Panc1 (cell line): ENCODE data around the gene CYP27A1. TPM values are rescaled to one million over a fixed set of nuclear protein-coding genes. Genes with fewer than 3 reads are reported as not detected.

ENCODE experiments used
- ATAC-seq: fragments of 200-7000 bp; cut with Tn5 transposase; 2 replicates; pipeline ENCODE4 v1.9.1; 2020; ENCODE audit warnings: mild to moderate bottlenecking, moderate library complexity
- BruUV-seq: library from RNA; stranded (reverse); fragments of 400-500 nt; replicated peaks from 2 replicates; lab custom pipeline; 2021; lab: Mats Ljungman, UMichigan
- CTCF ChIA-PET: fragments of 300-600 bp; sonication (Branson Sonifier 250); formaldehyde crosslinking; loops from one replicate; lab custom pipeline; 2022; ENCODE audit warnings: antibody characterized with exemption; lab: Charles Lee
- POLR2A ChIA-PET: fragments of 300-600 bp; sonication (Branson Sonifier 250); formaldehyde crosslinking; loops from one replicate; lab custom pipeline; 2022; ENCODE audit warnings: antibody characterized with exemption; lab: Charles Lee
- DNase-seq: peaks from one replicate; pipeline ENCODE4 v3.0.0-alpha.2; 2010; ENCODE audit warnings: low read depth, low spot score
- H3K27ac ChIP-seq: 2 replicates; pipeline ENCODE4 v1.5.1; 2011; ENCODE audit warnings: mild to moderate bottlenecking, low read length, inconsistent platforms
- H3K27me3 ChIP-seq: fragments of 200-500 bp; sonication (Bioruptor generic); 2 replicates; pipeline ENCODE4 v1.6.0; 2014; ENCODE audit warnings: low read length, inconsistent platforms; ENCODE audit not compliant: control insufficient read depth, insufficient read depth
- H3K36me3 ChIP-seq: fragments of 200-500 bp; sonication (Bioruptor generic); 2 replicates; pipeline ENCODE4 v1.5.1; 2014; ENCODE audit warnings: inconsistent platforms, mild to moderate bottlenecking, low read length, moderate library complexity; ENCODE audit not compliant: control insufficient read depth, insufficient read depth
- H3K4me1 ChIP-seq: 2 replicates; pipeline ENCODE4 v1.5.1; 2011; ENCODE audit warnings: inconsistent platforms, mild to moderate bottlenecking, low read length, moderate library complexity; ENCODE audit not compliant: control insufficient read depth, insufficient read depth
- H3K4me3 ChIP-seq, 2 experiments: 2 replicates each; pipeline ENCODE4 v1.5.1; 2011 to 2012; ENCODE audit warnings: low read depth in 2 of 2, low read length in 2 of 2, mild to moderate bottlenecking in 2 of 2, inconsistent platforms in 1 of 2, moderate library complexity in 1 of 2
- H3K9me3 ChIP-seq: fragments of 200-500 bp; sonication (Bioruptor generic); 2 replicates; pipeline ENCODE4 v1.5.1; 2014; ENCODE audit warnings: low read depth, mild to moderate bottlenecking, inconsistent platforms, low read length, moderate library complexity; ENCODE audit not compliant: control insufficient read depth, insufficient read depth
- POLR2AphosphoS5 ChIP-seq: IDR thresholded peaks from 2 replicates; pipeline ENCODE4 v1.6.1; 2012; ENCODE audit warnings: mild to moderate bottlenecking, low read depth, low read length, moderate library complexity
- REST ChIP-seq, 2 experiments: IDR thresholded peaks; 2 replicates each; pipeline ENCODE4 v1.6.1; 2011 to 2012; ENCODE audit warnings: low read depth in 2 of 2, control low read depth in 1 of 2, low read length in 1 of 2, mild to moderate bottlenecking in 1 of 2, moderate library complexity in 1 of 2; ENCODE audit not compliant: insufficient read depth in 1 of 2
- in situ Hi-C: cut with HindIII; loops from 2 replicates; pipeline ENCODE4 v1.10.0; 2016; ENCODE audit warnings: low sequenced_read_pairs, low pct_unique_long_range_greater_than_20kb
- intact Hi-C: fragments of 100-400 bp; cut with micrococcal nuclease; formaldehyde crosslinking; loops from one replicate; pipeline ENCODE4 v1.10.0; 2022; ENCODE audit not compliant: unreplicated experiment
- total RNA-seq: library from RNA; stranded (reverse); gene quantifications from one replicate; pipeline ENCODE4 v1.2.1, GENCODE V29; 2021; ENCODE audit not compliant: unreplicated experiment

Gene CYP27A1
- total RNA-seq, 1 experiment from 2014 or later = 7.7 TPM

- Histone ChIP-seq H3K9me3 (no peaks in the 10 kb centered on the region), H3K36me3 (no peaks in the 10 kb centered on the region), H3K27me3 (no peaks in the 10 kb centered on the region), H3K4me1 (no peaks in the 10 kb centered on the region), H3K27ac (no peak overlapping the region), H3K4me3 (no peak overlapping the region)
- no TSS peak for BruUV-seq
- in situ Hi-C loops = no loop called here
- ATAC-seq (no peak), DNase-seq (no peak)
- TF ChIP-seq REST (IDR thresholded peaks at IDR 0.05; ENCODE audit: insufficient read depth in 1 of 2, low read depth in 2 of 2, low read length in 1 of 2) (no peak), POLR2AphosphoS5 (no peak)
- POLR2A ChIA-PET = no interaction called here
- intact Hi-C loops = no loop called here
- CTCF ChIA-PET = no interaction called here
These were observed 17.0 kb downstream of the CYP27A1 start for GRCh38 chr2:218798767-218799504.

DNA sequence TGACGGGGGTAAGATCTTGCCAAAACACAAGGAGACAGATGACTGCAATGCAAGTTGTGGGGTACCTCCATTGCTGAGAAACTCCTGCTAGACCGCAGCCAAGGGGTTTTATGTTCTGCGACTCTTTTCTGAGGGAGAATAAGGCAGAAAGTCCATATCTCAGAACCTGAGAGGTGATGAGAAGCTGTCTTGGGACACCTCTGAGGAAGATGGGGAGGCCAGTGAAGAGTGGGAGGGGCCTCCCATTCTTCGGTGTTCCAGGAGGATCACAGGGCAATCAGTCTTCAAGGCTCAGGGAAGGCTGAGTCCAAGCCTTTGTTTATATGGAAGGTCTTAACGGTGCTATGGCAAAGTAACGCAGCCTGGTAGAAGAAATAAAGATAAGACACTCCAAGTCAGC lies 18.0 kb downstream of the CYP27A1 start:
- ATAC-seq = no peak

More for the DNA sequence above, 18.0 kb downstream of the CYP27A1 start:
- in situ Hi-C loops (no loop called here), intact Hi-C loops (no loop called here)
- ChIA-PET POLR2A (no interaction called here), CTCF (no interaction called here)
- BruUV-seq = no TSS peak
- Histone ChIP-seq H3K27ac (no peak overlapping the region), H3K36me3 (no peaks in the 10 kb centered on the region), H3K4me1 (no peaks in the 10 kb centered on the region), H3K27me3 (no peaks in the 10 kb centered on the region), H3K4me3 (no peak overlapping the region), H3K9me3 (no peaks in the 10 kb centered on the region)
- no peak for TF ChIP-seq REST (IDR thresholded peaks at IDR 0.05; ENCODE audit: insufficient read depth in 1 of 2, low read depth in 2 of 2, low read length in 1 of 2)
- DNase-seq = no peak
